GM19452 (cell line): ENCODE data around the gene KRT12.
"Not testable (repeated sequence)": the region's sequence is repeated elsewhere in the genome, so short reads cannot be mapped to it uniquely, and the experiment has no call there.

ENCODE experiments used
- ATAC-seq: cut with Tn5 transposase; IDR thresholded peaks from one replicate; pipeline ENCODE4 v1.9.1; 2021; ENCODE audit not compliant: unreplicated experiment

KRT12 gene

GRCh38 chr17:40884708-40885512 lies 17.9 kb upstream of the KRT12 start, which contains the start of gene KRT20:
Gene KRT20, minus strand, starts transcription at chr17:40885242. Its CDS starts 57 bp downstream, at chr17:40885185.
- ATAC-seq, result no peak

DNA sequence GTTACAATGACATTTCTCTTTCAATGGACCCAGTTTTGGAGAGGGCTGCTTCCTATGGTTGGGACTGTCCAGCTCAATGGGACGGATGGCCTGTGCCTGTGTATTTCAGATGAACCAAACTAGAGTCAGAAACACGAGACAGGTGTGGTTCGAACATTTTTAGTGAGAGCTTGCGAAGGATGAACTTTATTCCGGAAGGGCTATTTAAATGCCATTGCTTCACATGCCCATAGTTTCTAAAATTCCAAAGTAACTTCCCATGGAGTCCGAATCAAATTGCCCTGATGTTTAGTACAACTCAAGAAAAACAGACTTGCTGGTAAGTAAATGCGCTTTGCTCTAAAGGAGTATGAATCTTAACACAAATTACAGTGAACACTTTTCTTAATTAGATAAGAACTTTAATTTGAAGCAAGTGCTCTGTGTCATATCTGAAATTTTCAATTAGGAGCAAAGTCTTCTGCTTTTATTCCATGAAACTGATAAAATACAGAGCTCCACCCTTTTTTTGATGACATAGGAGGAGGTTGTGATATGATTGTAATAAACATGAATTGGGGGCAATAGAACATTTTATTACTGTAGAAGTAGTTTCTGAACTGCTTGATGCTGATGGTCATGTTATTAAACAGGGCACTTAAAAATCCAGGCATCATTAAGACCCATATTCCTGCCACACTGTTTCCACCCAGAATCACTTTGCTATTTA lies 16.8 kb upstream of the KRT12 start:
- no peak for ATAC-seq

- no peak for ATAC-seq
Measured at GRCh38 chr17:40883031-40883430, 16.0 kb upstream of the KRT12 start.

DNA sequence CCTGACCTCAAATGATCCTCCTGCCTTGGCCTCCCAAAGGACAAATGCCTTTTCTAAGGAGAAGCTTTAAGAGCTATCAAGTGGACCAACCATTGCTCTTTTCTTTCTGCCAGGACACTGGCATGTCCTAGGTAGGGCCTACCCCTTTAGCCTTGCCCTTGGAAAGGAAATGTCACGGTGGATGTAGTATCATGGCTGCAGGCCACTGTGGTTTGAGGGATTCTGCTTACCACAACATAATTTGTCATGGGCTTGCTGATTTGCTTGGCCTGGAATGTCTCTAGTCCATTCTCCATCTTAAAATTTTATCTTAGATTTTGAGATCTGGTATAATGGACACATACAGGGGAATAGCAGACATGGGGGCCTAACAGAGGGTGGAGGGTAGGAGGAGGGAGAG lies 12.0 kb upstream of the KRT12 start:
- ATAC-seq, result no peak

- no peak for ATAC-seq
Measured at GRCh38 chr17:40878044-40878443, 11.0 kb upstream of the KRT12 start.

DNA sequence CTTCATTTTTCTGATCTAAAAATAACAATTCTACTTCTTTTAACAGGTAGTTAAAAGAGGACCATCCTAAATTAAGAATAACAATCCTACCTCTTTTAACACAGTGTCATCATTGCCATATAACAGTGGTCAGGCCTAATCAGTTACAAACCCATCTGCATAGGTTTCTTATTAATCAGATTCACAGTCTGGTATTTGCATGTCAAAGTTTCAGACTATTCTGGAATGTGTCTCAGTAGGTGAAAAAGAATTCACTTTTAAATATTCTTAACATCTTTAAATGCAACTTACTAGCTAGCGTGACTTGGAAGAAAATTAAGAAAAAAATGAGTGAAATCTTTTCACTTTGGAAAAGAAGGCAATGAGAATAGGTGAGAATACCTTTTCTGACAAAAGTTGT lies 6.8 kb upstream of the KRT12 start:
- no peak for ATAC-seq

GRCh38 chr17:40873255-40873654 lies 6.2 kb upstream of the KRT12 start:
- no peak for ATAC-seq

DNA sequence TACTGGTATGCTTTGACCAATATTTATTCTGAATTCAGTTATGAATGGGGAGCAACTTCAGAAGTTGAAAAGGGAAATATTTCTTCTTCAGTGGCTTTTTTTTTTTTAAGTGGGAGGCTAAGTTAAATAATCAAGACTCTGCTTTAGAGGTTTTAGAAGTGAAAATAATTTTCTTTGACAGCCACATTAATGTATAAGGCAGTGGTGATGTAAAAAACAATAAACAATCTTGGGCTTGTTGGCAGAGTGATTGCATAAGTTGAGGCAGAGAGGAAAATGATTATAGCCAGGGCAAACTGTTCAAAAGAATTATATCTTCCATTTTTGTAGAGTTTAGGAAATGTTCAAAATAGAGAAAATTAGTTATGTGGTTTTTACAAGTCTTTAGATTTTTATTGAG lies 5.4 kb upstream of the KRT12 start:
- ATAC-seq, result no peak

DNA sequence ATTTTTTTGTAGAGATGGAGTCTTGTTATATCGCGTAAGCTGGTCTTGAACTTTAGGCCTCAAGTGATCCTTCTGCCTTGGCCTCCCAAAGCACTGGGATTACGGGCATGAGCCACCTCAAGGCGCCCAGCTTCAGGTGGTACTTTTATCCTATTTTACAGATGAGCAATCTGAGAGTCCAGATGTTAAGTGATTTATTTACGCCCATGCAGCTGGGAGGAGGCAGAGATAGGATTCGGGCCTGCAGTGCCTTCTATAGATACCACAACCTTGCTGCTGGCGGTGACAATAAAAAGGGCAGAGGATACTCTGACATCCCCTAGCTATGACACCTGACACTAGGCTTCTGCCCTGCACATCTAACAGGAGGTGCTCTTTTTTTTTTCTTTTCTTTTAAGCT lies 4.3 kb upstream of the KRT12 start:
- no peak for ATAC-seq

DNA sequence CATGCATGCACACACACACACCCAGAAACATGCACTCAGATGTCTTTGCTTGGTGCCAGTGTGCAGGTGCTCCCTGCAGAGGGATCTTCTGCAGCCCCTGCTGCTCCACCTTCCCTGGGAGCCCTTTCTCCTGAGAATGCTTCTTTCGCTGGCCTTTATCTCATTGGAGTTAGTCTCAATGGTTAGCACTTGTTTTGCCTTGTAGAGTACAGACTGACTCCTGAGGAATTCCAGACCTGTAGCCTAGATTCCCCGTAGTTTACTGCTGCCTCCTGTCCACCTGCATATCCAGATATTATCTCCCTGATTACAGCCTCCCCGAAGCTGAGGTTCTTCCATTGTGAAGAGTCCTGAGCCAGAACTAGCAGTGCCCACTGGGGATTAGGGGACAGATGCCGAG lies 3.1 kb upstream of the KRT12 start:
- ATAC-seq, result no peak

DNA sequence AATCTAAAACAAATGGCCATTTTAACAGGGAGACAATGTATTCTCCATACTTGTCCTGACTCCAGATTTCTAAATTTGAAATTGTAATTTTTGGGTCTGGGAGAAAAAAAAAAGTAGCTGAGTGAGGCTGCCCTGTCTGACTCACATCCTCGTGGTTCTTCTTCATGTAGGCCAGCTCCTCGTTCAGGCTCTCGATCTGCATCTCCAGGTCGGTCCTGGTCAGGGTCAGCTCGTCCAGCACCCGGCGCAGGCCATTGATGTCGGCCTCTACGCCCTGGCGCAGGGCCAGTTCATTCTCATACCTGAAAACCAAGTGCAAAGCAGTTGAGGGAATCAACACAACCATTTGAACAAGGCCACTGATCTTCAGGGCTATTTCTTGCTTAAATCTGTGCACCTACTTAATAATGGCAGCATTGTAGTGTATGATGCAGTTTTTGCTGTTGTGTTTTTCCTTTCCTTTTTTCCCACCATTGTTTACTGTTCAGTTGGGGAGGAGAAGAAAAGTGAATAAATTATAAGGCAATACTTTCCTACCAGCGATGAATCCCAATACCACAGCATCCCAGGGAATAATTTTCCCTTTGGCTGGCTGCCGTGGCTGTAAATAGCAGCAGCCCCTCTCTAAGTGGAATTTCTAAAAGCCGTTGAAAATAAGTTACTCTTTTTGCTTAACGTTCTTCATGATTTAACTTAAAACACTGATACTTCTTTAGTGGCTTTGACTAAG lies 2.2 kb downstream of the KRT12 start:
- no peak for ATAC-seq

GRCh38 chr17:40862985-40863733 lies 3.9 kb downstream of the KRT12 start:
- ATAC-seq, result no peak

DNA sequence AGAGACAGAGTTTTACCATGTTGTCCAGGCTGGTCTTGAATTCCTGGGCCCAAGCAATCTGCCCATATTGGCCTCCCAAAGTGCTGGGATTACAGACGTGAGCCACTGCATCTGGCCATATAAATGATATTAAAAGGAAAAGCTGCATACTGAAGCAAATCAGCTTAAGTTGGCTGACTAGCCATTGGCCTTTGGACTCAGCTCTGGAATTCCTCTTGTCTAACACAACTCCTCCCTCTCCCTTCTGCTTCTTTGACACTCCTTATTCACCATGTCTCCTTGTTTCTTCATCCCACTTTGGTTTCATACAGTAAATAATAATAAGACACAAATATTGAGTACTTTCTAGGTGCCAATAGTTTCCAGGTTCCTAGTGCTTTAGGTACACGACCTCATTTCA lies 7.5 kb downstream of the KRT12 start:
- ATAC-seq, result no peak

GRCh38 chr17:40858667-40859066 lies 8.4 kb downstream of the KRT12 start:
- not testable (repeated sequence) for ATAC-seq

GRCh38 chr17:40857535-40857934 lies 9.5 kb downstream of the KRT12 start:
- no peak for ATAC-seq

DNA sequence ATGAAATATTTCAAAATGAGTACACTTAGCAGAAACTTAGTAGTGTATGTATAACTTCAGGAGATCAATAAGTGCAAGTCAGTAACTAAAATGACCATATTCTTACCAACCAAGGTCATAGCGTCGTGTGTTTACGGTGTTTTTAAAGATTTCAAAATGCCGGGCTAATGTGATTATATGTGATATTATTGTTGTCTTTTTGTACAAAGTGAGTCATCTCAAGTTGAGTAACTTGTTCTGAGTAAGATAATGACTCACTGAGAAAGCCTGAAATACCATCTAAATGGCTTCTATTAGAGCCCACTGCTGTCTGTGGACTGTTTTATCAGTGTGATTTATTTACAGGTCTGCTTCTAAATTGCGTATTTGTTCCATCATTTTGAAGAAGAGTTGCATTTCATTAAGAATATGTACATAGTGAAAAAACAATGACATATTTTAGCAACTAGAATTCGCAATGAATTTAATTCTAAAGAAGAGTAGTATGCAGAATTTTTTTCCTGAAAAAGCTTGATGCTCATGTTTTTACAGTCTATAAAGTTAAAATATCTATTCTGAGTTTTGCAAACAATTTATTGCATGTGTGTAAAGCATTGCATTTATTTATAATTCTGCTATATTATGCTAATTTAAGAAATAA lies 12.7 kb downstream of the KRT12 start:
- ATAC-seq, result no peak

GRCh38 chr17:40852364-40852763 lies 14.7 kb downstream of the KRT12 start:
- no peak for ATAC-seq

DNA sequence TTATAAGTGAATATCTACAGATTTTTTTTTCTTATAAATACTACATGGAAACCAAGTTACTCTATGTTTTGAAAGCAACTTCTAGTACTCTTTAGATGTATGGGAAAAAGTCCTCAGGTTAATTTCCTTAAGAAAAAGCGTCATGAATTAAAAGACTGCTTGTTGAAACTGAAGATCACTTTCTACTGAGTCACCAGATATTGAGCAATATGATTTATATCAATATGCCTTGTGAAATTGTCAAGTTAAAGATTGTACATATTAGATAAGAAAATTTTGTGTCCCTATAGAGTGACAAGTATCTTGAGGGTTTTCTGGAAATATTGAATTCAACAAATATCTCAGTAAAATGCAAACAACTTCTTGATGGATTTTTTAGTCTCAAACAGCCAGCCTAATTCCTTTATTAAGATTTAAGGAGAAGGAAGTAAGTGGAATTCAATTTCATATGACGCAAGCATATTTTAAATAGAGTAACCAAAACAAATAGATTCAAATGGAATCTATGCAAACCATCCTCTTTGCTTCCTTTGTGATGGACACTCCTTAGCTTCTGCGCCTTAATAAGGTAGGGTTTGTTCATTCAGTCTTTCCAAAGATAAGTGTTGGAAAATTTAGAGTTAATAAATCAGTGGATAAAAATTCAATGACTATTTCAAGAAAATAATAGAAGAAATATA lies 16.6 kb downstream of the KRT12 start:
- ATAC-seq, result no peak

DNA sequence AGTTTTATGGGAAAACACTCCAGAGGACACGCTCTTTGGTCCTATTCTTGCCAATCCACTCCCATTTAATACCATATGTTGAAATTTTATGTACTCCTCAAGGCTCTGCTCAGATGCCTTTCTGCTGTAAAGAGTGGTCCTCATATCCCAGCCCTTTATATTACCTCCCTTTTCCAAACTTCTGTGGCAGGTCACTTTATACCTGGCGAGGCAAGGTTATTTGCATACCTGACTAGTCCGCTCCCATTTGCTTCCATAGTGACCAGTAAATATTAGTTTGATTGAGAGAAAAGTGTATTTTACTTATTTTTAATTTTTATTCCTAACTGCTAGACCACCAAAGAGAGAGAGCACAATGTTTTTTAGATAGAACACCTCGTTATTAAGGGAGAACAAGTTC lies 17.3 kb downstream of the KRT12 start:
- ATAC-seq, result no peak
